HG03135 (cell line): ENCODE results near the gene MANBA.

Experiments used
- ATAC-seq: cut with Tn5 transposase; IDR thresholded peaks from one replicate; pipeline ENCODE4 v1.9.1; 2021; ENCODE audit warnings: mild to moderate bottlenecking, moderate library complexity; ENCODE audit not compliant: unreplicated experiment

Gene MANBA

GRCh38 chr4:102598762-102599374, 161.9 kb downstream of the MANBA start:
- no peak for ATAC-seq

GRCh38 chr4:102598086-102598761, 162.5 kb downstream of the MANBA start:
- ATAC-seq, result peak; percentile 78

- ATAC-seq, result no peak
Observed at GRCh38 chr4:102596532-102596931, 164.2 kb downstream of the MANBA start.

GRCh38 chr4:102594000-102594399, 166.8 kb downstream of the MANBA start:
- no peak for ATAC-seq

- no peak for ATAC-seq
Observed at GRCh38 chr4:102593147-102593546, 167.6 kb downstream of the MANBA start.

GRCh38 chr4:102592256-102592655, 168.5 kb downstream of the MANBA start:
- no peak for ATAC-seq

- ATAC-seq, result no peak
Observed at GRCh38 chr4:102589743-102590142, 171.0 kb downstream of the MANBA start.

GRCh38 chr4:102586644-102587021, 174.1 kb downstream of the MANBA start:
- ATAC-seq, result no peak

GRCh38 chr4:102586002-102586643, 174.6 kb downstream of the MANBA start:
- no peak for ATAC-seq

GRCh38 chr4:102585329-102585728, 175.4 kb downstream of the MANBA start:
- ATAC-seq, result no peak

- ATAC-seq, result no peak
Observed at GRCh38 chr4:102584091-102584490, 176.7 kb downstream of the MANBA start.
